ENCODE results near the gene QSOX1.

GRCh38 chr1:180166436-180166800, 11.7 kb downstream of the QSOX1 start:
- TF ChIP-seq EZH2phosphoT487 (conservative IDR thresholded peaks at IDR 0.05; ENCODE audit: low read length): no peak
- TF ChIP-seq, protein P1, sequence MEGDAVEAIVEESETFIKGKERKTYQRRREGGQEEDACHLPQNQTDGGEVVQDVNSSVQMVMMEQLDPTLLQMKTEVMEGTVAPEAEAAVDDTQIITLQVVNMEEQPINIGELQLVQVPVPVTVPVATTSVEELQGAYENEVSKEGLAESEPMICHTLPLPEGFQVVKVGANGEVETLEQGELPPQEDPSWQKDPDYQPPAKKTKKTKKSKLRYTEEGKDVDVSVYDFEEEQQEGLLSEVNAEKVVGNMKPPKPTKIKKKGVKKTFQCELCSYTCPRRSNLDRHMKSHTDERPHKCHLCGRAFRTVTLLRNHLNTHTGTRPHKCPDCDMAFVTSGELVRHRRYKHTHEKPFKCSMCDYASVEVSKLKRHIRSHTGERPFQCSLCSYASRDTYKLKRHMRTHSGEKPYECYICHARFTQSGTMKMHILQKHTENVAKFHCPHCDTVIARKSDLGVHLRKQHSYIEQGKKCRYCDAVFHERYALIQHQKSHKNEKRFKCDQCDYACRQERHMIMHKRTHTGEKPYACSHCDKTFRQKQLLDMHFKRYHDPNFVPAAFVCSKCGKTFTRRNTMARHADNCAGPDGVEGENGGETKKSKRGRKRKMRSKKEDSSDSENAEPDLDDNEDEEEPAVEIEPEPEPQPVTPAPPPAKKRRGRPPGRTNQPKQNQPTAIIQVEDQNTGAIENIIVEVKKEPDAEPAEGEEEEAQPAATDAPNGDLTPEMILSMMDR (IDR thresholded peaks at IDR 0.05; ENCODE audit: insufficient read depth, low read length, poor library complexity, severe bottlenecking): no peak

Data from SU-DHL-6 (cell line).